Measurements from ENCODE around the gene PPIA.
"Not testable (repeated sequence)": the region's sequence is repeated elsewhere in the genome, so short reads cannot be mapped to it uniquely, and the experiment has no call there.

PPIA gene

GRCh38 chr7:44827567-44827966, 31.1 kb downstream of the PPIA start:
- H3K4me1 ChIP-seq (ENCODE audit: insufficient read depth, low read length) = no peaks in the 10 kb centered on the region
- peaks cover 88% of the 10 kb centered on the region for H3K36me3 ChIP-seq (ENCODE audit: insufficient read depth, low read length)
- no peak overlapping the region for H3K27ac ChIP-seq (ENCODE audit: low read length)
- DNase-seq (no peak), ATAC-seq (ENCODE audit: insufficient read depth, low read depth) (no peak)
- no peaks in the 10 kb centered on the region for H3K9me3 ChIP-seq (ENCODE audit: insufficient read depth, low read length, severe bottlenecking)
- no peak overlapping the region for H3K9ac ChIP-seq (ENCODE audit: low read depth, low read length)
- H2AFZ ChIP-seq (ENCODE audit: low read depth, low read length) = no peak overlapping the region
- H3K79me2 ChIP-seq (ENCODE audit: insufficient read depth, low read length) = peaks cover 38% of the 10 kb centered on the region
- no peak overlapping the region for H3K4me2 ChIP-seq (ENCODE audit: insufficient read depth, low read length)
- H4K20me1 ChIP-seq (ENCODE audit: insufficient read depth, low read length) = peaks cover 22% of the 10 kb centered on the region; the same call in 1 of the 2 replicates
- no peak overlapping the region for H3K4me3 ChIP-seq (ENCODE audit: low read depth in 1 of 2, low read length in 2 of 2)
- TF ChIP-seq CTCF (IDR thresholded peaks at IDR 0.05; ENCODE audit: borderline replicate concordance, extremely low read depth, low read length, poor library complexity, severe bottlenecking) = no peak
- TF ChIP-seq EZH2 (IDR thresholded peaks at IDR 0.05; ENCODE audit: borderline replicate concordance, low read depth, low read length, severe bottlenecking) = no peak
- no peaks in the 10 kb centered on the region for H3K27me3 ChIP-seq (ENCODE audit: insufficient read depth, low read length, poor library complexity)

GRCh38 chr7:44838751-44839150, 42.3 kb downstream of the PPIA start:
- Histone ChIP-seq H3K4me2 (ENCODE audit: insufficient read depth, low read length) (no peak overlapping the region), H3K36me3 (ENCODE audit: insufficient read depth, low read length) (peaks cover 83% of the 10 kb centered on the region), H2AFZ (ENCODE audit: low read depth, low read length) (no peak overlapping the region), H3K9ac (ENCODE audit: low read depth, low read length) (no peak overlapping the region), H3K79me2 (ENCODE audit: insufficient read depth, low read length) (peaks cover 98% of the 10 kb centered on the region), H3K27me3 (ENCODE audit: insufficient read depth, low read length, poor library complexity) (no peaks in the 10 kb centered on the region), H3K9me3 (ENCODE audit: insufficient read depth, low read length, severe bottlenecking) (no peaks in the 10 kb centered on the region), H3K27ac (ENCODE audit: low read length) (no peak overlapping the region), H4K20me1 (ENCODE audit: insufficient read depth, low read length) (peaks cover 62% of the 10 kb centered on the region), H3K4me3 (ENCODE audit: low read depth in 1 of 2, low read length in 2 of 2) (no peak overlapping the region), H3K4me1 (ENCODE audit: insufficient read depth, low read length) (peaks cover 7% of the 10 kb centered on the region; the same call in 1 of the 2 replicates)
- DNase-seq (no peak), ATAC-seq (ENCODE audit: insufficient read depth, low read depth) (no peak)
- TF ChIP-seq EZH2 (IDR thresholded peaks at IDR 0.05; ENCODE audit: borderline replicate concordance, low read depth, low read length, severe bottlenecking) = no peak

- DNase-seq; H3K4me3 ChIP-seq (ENCODE audit: low read depth in 1 of 2, low read length in 2 of 2); H2AFZ ChIP-seq (ENCODE audit: low read depth, low read length); H3K9me3 ChIP-seq (ENCODE audit: insufficient read depth, low read length, severe bottlenecking); H3K27me3 ChIP-seq (ENCODE audit: insufficient read depth, low read length, poor library complexity); ATAC-seq (ENCODE audit: insufficient read depth, low read depth); H3K27ac ChIP-seq (ENCODE audit: low read length); H3K9ac ChIP-seq (ENCODE audit: low read depth, low read length): not testable (repeated sequence)
- Histone ChIP-seq H4K20me1 (ENCODE audit: insufficient read depth, low read length) (peaks cover 87% of the 10 kb centered on the region), H3K4me2 (ENCODE audit: insufficient read depth, low read length) (peak overlapping the region; percentile 29; the same call in 1 of the 2 replicates), H3K36me3 (ENCODE audit: insufficient read depth, low read length) (peaks cover 56% of the 10 kb centered on the region), H3K79me2 (ENCODE audit: insufficient read depth, low read length) (peaks cover 99% of the 10 kb centered on the region), H3K4me1 (ENCODE audit: insufficient read depth, low read length) (peaks cover 31% of the 10 kb centered on the region)
Observed at GRCh38 chr7:44842675-44843074, 46.2 kb downstream of the PPIA start.

GRCh38 chr7:44843440-44843839, 47.0 kb downstream of the PPIA start:
- peaks cover 85% of the 10 kb centered on the region for H4K20me1 ChIP-seq (ENCODE audit: insufficient read depth, low read length)
- peaks cover 93% of the 10 kb centered on the region for H3K79me2 ChIP-seq (ENCODE audit: insufficient read depth, low read length)
- not testable (repeated sequence) for H3K4me3 ChIP-seq (ENCODE audit: low read depth in 1 of 2, low read length in 2 of 2); H3K27me3 ChIP-seq (ENCODE audit: insufficient read depth, low read length, poor library complexity); DNase-seq; H3K9me3 ChIP-seq (ENCODE audit: insufficient read depth, low read length, severe bottlenecking); H2AFZ ChIP-seq (ENCODE audit: low read depth, low read length); H3K27ac ChIP-seq (ENCODE audit: low read length); ATAC-seq (ENCODE audit: insufficient read depth, low read depth); H3K9ac ChIP-seq (ENCODE audit: low read depth, low read length)
- H3K4me2 ChIP-seq (ENCODE audit: insufficient read depth, low read length) = peak overlapping the region; percentile 73
- H3K4me1 ChIP-seq (ENCODE audit: insufficient read depth, low read length) = peaks cover 31% of the 10 kb centered on the region
- peaks cover 52% of the 10 kb centered on the region for H3K36me3 ChIP-seq (ENCODE audit: insufficient read depth, low read length)

- Histone ChIP-seq H3K9me3 (ENCODE audit: insufficient read depth, low read length, severe bottlenecking) (no peaks in the 10 kb centered on the region), H3K27ac (ENCODE audit: low read length) (peak overlapping the region; percentile 91; the same call in 1 of the 2 replicates), H3K36me3 (ENCODE audit: insufficient read depth, low read length) (peaks cover 38% of the 10 kb centered on the region), H3K79me2 (ENCODE audit: insufficient read depth, low read length) (peaks cover 82% of the 10 kb centered on the region), H3K4me2 (ENCODE audit: insufficient read depth, low read length) (peak overlapping the region; percentile 73), H2AFZ (ENCODE audit: low read depth, low read length) (no peak overlapping the region), H3K9ac (ENCODE audit: low read depth, low read length) (peak overlapping the region; percentile 69), H3K4me3 (ENCODE audit: low read depth in 1 of 2, low read length in 2 of 2) (peak overlapping the region; percentile 43 to 68; a peak in 3 of 4 replicates), H3K27me3 (ENCODE audit: insufficient read depth, low read length, poor library complexity) (no peaks in the 10 kb centered on the region), H3K4me1 (ENCODE audit: insufficient read depth, low read length) (peaks cover 38% of the 10 kb centered on the region), H4K20me1 (ENCODE audit: insufficient read depth, low read length) (peaks cover 69% of the 10 kb centered on the region)
- TF ChIP-seq EZH2 (IDR thresholded peaks at IDR 0.05; ENCODE audit: borderline replicate concordance, low read depth, low read length, severe bottlenecking) (no peak), CTCF (IDR thresholded peaks at IDR 0.05; ENCODE audit: borderline replicate concordance, extremely low read depth, low read length, poor library complexity, severe bottlenecking) (no peak)
- ATAC-seq (ENCODE audit: insufficient read depth, low read depth) (no peak), DNase-seq (no peak)
Observed at GRCh38 chr7:44845451-44845850, 49.0 kb downstream of the PPIA start.

- Histone ChIP-seq H3K4me1 (ENCODE audit: insufficient read depth, low read length) (peaks cover 38% of the 10 kb centered on the region), H3K4me3 (ENCODE audit: low read depth in 1 of 2, low read length in 2 of 2) (peak overlapping the region; percentile 43 to 68), H3K36me3 (ENCODE audit: insufficient read depth, low read length) (peaks cover 28% of the 10 kb centered on the region), H4K20me1 (ENCODE audit: insufficient read depth, low read length) (peaks cover 59% of the 10 kb centered on the region), H3K27ac (ENCODE audit: low read length) (peak overlapping the region; percentile 91), H3K79me2 (ENCODE audit: insufficient read depth, low read length) (peaks cover 73% of the 10 kb centered on the region), H3K9ac (ENCODE audit: low read depth, low read length) (peak overlapping the region; percentile 69), H3K4me2 (ENCODE audit: insufficient read depth, low read length) (peak overlapping the region; percentile 73)
- not testable (repeated sequence) for H3K27me3 ChIP-seq (ENCODE audit: insufficient read depth, low read length, poor library complexity); ATAC-seq (ENCODE audit: insufficient read depth, low read depth); H2AFZ ChIP-seq (ENCODE audit: low read depth, low read length); H3K9me3 ChIP-seq (ENCODE audit: insufficient read depth, low read length, severe bottlenecking)
- DNase-seq = peak; percentile 36
Observed at GRCh38 chr7:44846390-44846789, 49.9 kb downstream of the PPIA start.
